ENCODE measurements around the gene COL23A1. TPM values are rescaled to one million over a fixed set of nuclear protein-coding genes. Genes with fewer than 3 reads are reported as not detected.
A peak's percentile ranks its signal among the peaks of the same experiment; 100 is the strongest.

The COL23A1 gene
- polyA plus RNA-seq, 3 donors = 0.11 to 0.21 TPM; not detected in 1

GRCh38 chr5:178460598-178460997, 129.6 kb downstream of the COL23A1 start:
- Histone ChIP-seq H3K27me3 (ENCODE audit: control insufficient read depth in 2 of 2, insufficient read depth in 2 of 2, low read length in 2 of 2) (no peaks in the 10 kb centered on the region), H3K9ac (ENCODE audit: insufficient read depth, low read length, poor library complexity, severe bottlenecking) (peak overlapping the region; percentile 16), H4K20me1 (ENCODE audit: insufficient read depth, low read length) (no peaks in the 10 kb centered on the region), H3K9me3 (replicated peaks in 1 of 2; ENCODE audit: control insufficient read depth in 1 of 2, insufficient read depth in 1 of 2, low read length in 2 of 2) (no peaks in the 10 kb centered on the region), H3K27ac (ENCODE audit: low read depth in 1 of 2, low read length in 2 of 2) (no peak overlapping the region), H3K79me2 (ENCODE audit: insufficient read depth, low read length) (peaks cover 4% of the 10 kb centered on the region), H3K4me1 (ENCODE audit: control insufficient read depth in 1 of 2, insufficient read depth in 2 of 2, low read length in 2 of 2) (peaks cover 32 to 45% of the 10 kb centered on the region in 2 donors), H2AFZ (ENCODE audit: insufficient read depth, low read depth, low read length, poor library complexity, severe bottlenecking) (peak overlapping the region; percentile 50), H3K4me2 (replicated peaks; ENCODE audit: extremely low read depth, low read length, poor library complexity, severe bottlenecking) (peak overlapping the region; percentile 54), H3K4me3 (replicated peaks in 1 of 3; ENCODE audit: low read depth in 2 of 3, low read length in 3 of 3) (peak overlapping the region in 1 of 3 experiments; percentile 42), H3K36me3 (replicated peaks in 1 of 2; ENCODE audit: control insufficient read depth in 1 of 2, insufficient read depth in 2 of 2, low read length in 2 of 2) (no peaks in the 10 kb centered on the region)
- Mint-ChIP-seq H3K27me3 (ENCODE audit: low read depth in 3 of 3) (peaks cover 0 to 2% (median 1%) of the 10 kb centered on the region in 3 donors), H3K27ac (no peak overlapping the region), H3K4me1 (peaks cover 26% of the 10 kb centered on the region), H3K9me3 (no peaks in the 10 kb centered on the region), H3K36me3 (no peaks in the 10 kb centered on the region), H3K4me3 (no peak overlapping the region)
- no peak for TF ChIP-seq CTCF (IDR thresholded peaks at IDR 0.05)
- DNase-seq = no peak
- WGBS (ENCODE audit: insufficient coverage) = 89% methylated on average over 1 of the region's 5 CpGs
- intact Hi-C loops (cut with micrococcal nuclease) = loop anchor here (2.0 to 5.0 kb wide), 2 partner anchors 87 to 90 kb away; no protein-coding TSS in a partner anchor

GRCh38 chr5:178460174-178460573, 130.0 kb downstream of the COL23A1 start:
- Histone ChIP-seq H3K27ac (ENCODE audit: low read depth in 1 of 2, low read length in 2 of 2) (no peak overlapping the region), H3K4me1 (ENCODE audit: control insufficient read depth in 1 of 2, insufficient read depth in 2 of 2, low read length in 2 of 2) (peaks cover 31 to 42% of the 10 kb centered on the region in 2 donors), H3K9me3 (replicated peaks in 1 of 2; ENCODE audit: control insufficient read depth in 1 of 2, insufficient read depth in 1 of 2, low read length in 2 of 2) (no peaks in the 10 kb centered on the region), H3K36me3 (replicated peaks in 1 of 2; ENCODE audit: control insufficient read depth in 1 of 2, insufficient read depth in 2 of 2, low read length in 2 of 2) (no peaks in the 10 kb centered on the region), H3K27me3 (ENCODE audit: control insufficient read depth in 2 of 2, insufficient read depth in 2 of 2, low read length in 2 of 2) (no peaks in the 10 kb centered on the region), H2AFZ (ENCODE audit: insufficient read depth, low read depth, low read length, poor library complexity, severe bottlenecking) (no peak overlapping the region), H3K79me2 (ENCODE audit: insufficient read depth, low read length) (peaks cover 3% of the 10 kb centered on the region), H3K4me2 (replicated peaks; ENCODE audit: extremely low read depth, low read length, poor library complexity, severe bottlenecking) (no peak overlapping the region), H3K4me3 (replicated peaks in 1 of 3; ENCODE audit: low read depth in 2 of 3, low read length in 3 of 3) (no peak overlapping the region), H4K20me1 (ENCODE audit: insufficient read depth, low read length) (no peaks in the 10 kb centered on the region), H3K9ac (ENCODE audit: insufficient read depth, low read length, poor library complexity, severe bottlenecking) (no peak overlapping the region)
- peaks cover 26% of the 10 kb centered on the region for H3K4me1 Mint-ChIP-seq
- H3K4me3 Mint-ChIP-seq = no peak overlapping the region
- H3K9me3 Mint-ChIP-seq = no peaks in the 10 kb centered on the region
- no peak for DNase-seq
- no peak for TF ChIP-seq CTCF (IDR thresholded peaks at IDR 0.05)
- no peak overlapping the region for H3K27ac Mint-ChIP-seq
- intact Hi-C loops (cut with micrococcal nuclease) = loop anchor here (2.0 to 5.0 kb wide), 2 partner anchors 87 to 91 kb away; no protein-coding TSS in a partner anchor
- peaks cover 0 to 2% (median 1%) of the 10 kb centered on the region in 3 donors for H3K27me3 Mint-ChIP-seq (ENCODE audit: low read depth in 3 of 3)
- H3K36me3 Mint-ChIP-seq = no peaks in the 10 kb centered on the region
- WGBS (ENCODE audit: insufficient coverage) = 91% methylated on average over 1 of the region's 3 CpGs
